Mammary epithelial cell (primary cell): Measurements from ENCODE around the gene VWA8.

ENCODE experiments used
- CTCF ChIP-seq, 2 donors: IDR thresholded peaks in 1 of 2; conservative IDR thresholded peaks in 1 of 2; 2 replicates each; pipeline ENCODE4 v1.5.1; 2011 to 2012; ENCODE audit warnings: inconsistent platforms in 2 of 2, low read length in 2 of 2, mild to moderate bottlenecking in 2 of 2, control low read depth in 1 of 2, low read depth in 1 of 2; ENCODE audit not compliant: insufficient read depth in 1 of 2; ENCODE audit errors: extremely low read depth in 1 of 2
- EZH2 ChIP-seq: IDR thresholded peaks from 2 replicates; pipeline ENCODE4 v1.6.1; 2012; ENCODE audit warnings: low read length, inconsistent platforms, borderline replicate concordance

- no peak for TF ChIP-seq CTCF (conservative IDR thresholded peaks at IDR 0.05 in 1 of 2, IDR thresholded peaks at IDR 0.05 in 1 of 2; ENCODE audit: extremely low read depth in 1 of 2, insufficient read depth in 1 of 2, low read depth in 1 of 2, low read length in 2 of 2)
- TF ChIP-seq EZH2, result no peak
These were observed 186.2 kb downstream of the VWA8 start for GRCh38 chr13:41774605-41775218.
